CD4-positive, alpha-beta memory T cell (primary cell): ENCODE data around the gene CCDC74A. TPM values are rescaled to one million over a fixed set of nuclear protein-coding genes. Genes with fewer than 3 reads are reported as not detected.
"Not testable (repeated sequence)": the region's sequence is repeated elsewhere in the genome, so short reads cannot be mapped to it uniquely, and the experiment has no call there.

Experiments
- CTCF ChIA-PET: fragments of 350-600 bp; sonication (Branson Sonifier 250); formaldehyde crosslinking; loops from one replicate; lab custom pipeline; 2021; ENCODE audit warnings: inconsistent platforms; ENCODE audit not compliant: partially characterized antibody; lab: Charles Lee
- POLR2A ChIA-PET: fragments of 350-600 bp; sonication (Branson Sonifier 250); formaldehyde crosslinking; loops from one replicate; lab custom pipeline; 2021; ENCODE audit not compliant: partially characterized antibody; lab: Charles Lee
- DNase-seq, 5 donors: peaks; one replicate each; pipeline versions ENCODE4 v3.0.0 to v3.0.0-alpha.2; 2020 to 2022; ENCODE audit warnings: mixed read lengths in 1 of 5
- H3K27ac ChIP-seq: one replicate; pipeline ENCODE4 v1.7.0; 2013; ENCODE audit warnings: low read depth, low read length
- H3K27me3 ChIP-seq: 2 replicates; pipeline ENCODE4 v1.7.0; 2013; ENCODE audit warnings: mild to moderate bottlenecking, low read length, moderate library complexity; ENCODE audit not compliant: insufficient read depth
- H3K36me3 ChIP-seq: 2 replicates; pipeline ENCODE4 v1.7.0; 2013; ENCODE audit warnings: mild to moderate bottlenecking, low read length, moderate library complexity; ENCODE audit not compliant: insufficient read depth
- H3K4me1 ChIP-seq: 2 replicates; pipeline ENCODE4 v1.7.0; 2013; ENCODE audit warnings: mild to moderate bottlenecking, low read length, moderate library complexity; ENCODE audit not compliant: insufficient read depth
- H3K4me3 ChIP-seq, 2 donors: one replicate each; pipeline ENCODE4 v1.7.0; 2013; ENCODE audit warnings: low read length in 2 of 2, mild to moderate bottlenecking in 1 of 2
- H3K9me3 ChIP-seq, 2 donors: one replicate each; pipeline ENCODE4 v1.7.0; 2013; ENCODE audit warnings: low read length in 2 of 2, control low read depth in 1 of 2; ENCODE audit not compliant: control insufficient read depth in 1 of 2
- H3K27ac Mint-ChIP-seq, 7 donors: one replicate each; pipeline ENCODE4 v1.8.0; 2020 to 2021; ENCODE audit warnings: mixed read lengths in 7 of 7, mild to moderate bottlenecking in 6 of 7, inconsistent platforms in 3 of 7, moderate library complexity in 3 of 7
- H3K27me3 Mint-ChIP-seq, 2 donors: one replicate each; pipeline ENCODE4 v1.8.0; 2020 to 2021; ENCODE audit warnings: mixed read lengths in 2 of 2
- H3K36me3 Mint-ChIP-seq, 2 donors: one replicate each; pipeline ENCODE4 v1.8.0; 2020 to 2021; ENCODE audit warnings: mixed read lengths in 2 of 2, inconsistent platforms in 1 of 2, mild to moderate bottlenecking in 1 of 2
- H3K4me1 Mint-ChIP-seq, 4 donors: one replicate each; pipeline ENCODE4 v1.8.0; 2020 to 2021; ENCODE audit warnings: mixed read lengths in 4 of 4, mild to moderate bottlenecking in 1 of 4
- H3K4me3 Mint-ChIP-seq, 8 donors: one replicate each; pipeline ENCODE4 v1.8.0; 2020 to 2021; ENCODE audit warnings: mixed read lengths in 8 of 8, mild to moderate bottlenecking in 7 of 8, moderate library complexity in 6 of 8, inconsistent platforms in 3 of 8
- H3K9me3 Mint-ChIP-seq, 8 donors: one replicate each; pipeline ENCODE4 v1.8.0; 2020 to 2021; ENCODE audit warnings: mixed read lengths in 8 of 8, mild to moderate bottlenecking in 5 of 8, inconsistent platforms in 3 of 8, moderate library complexity in 1 of 8
- intact Hi-C: fragments of 100-400 bp; cut with micrococcal nuclease; formaldehyde crosslinking; loops from one replicate; pipeline ENCODE4 v1.15.1; 2023
- polyA plus RNA-seq, 2 donors: library from polyadenylated mRNA; unstranded; fragments of 300-500 nt; fragmentation: Illumina TruSeq; gene quantifications; one replicate each; pipeline ENCODE4 v1.2.3, GENCODE V29; 2021
- total RNA-seq, 2 experiments: library from RNA; stranded (reverse); gene quantifications; one replicate each; pipeline ENCODE4 v1.2.3, GENCODE V29; 2021

The CCDC74A gene
- total and polyA plus RNA-seq, 4 experiments from 2014 or later = 0.38 to 0.54 (median 0.42) TPM; not detected in 1

GRCh38 chr2:131557558-131558321, 30.1 kb downstream of the CCDC74A start:
- H3K4me1 Mint-ChIP-seq = no peaks in the 10 kb centered on the region
- no peak for DNase-seq
- Histone ChIP-seq H3K4me3 (no peak overlapping the region), H3K9me3 (no peaks in the 10 kb centered on the region), H3K27ac (no peak overlapping the region), H3K4me1 (no peaks in the 10 kb centered on the region), H3K27me3 (peaks cover 6% of the 10 kb centered on the region), H3K36me3 (no peaks in the 10 kb centered on the region)
- no peak overlapping the region for H3K4me3 Mint-ChIP-seq
- no peak overlapping the region for H3K27ac Mint-ChIP-seq
- ChIA-PET CTCF (no interaction called here), POLR2A (no interaction called here)
- intact Hi-C loops = no loop called here
- H3K27me3 Mint-ChIP-seq = peaks cover 28 to 50% of the 10 kb centered on the region in 2 donors
- no peaks in the 10 kb centered on the region for H3K36me3 Mint-ChIP-seq
- H3K9me3 Mint-ChIP-seq = peaks cover 0 to 2% (median 0%) of the 10 kb centered on the region in 8 donors

GRCh38 chr2:131566371-131566770, 38.7 kb downstream of the CCDC74A start:
- Histone ChIP-seq H3K27ac (no peak overlapping the region), H3K4me3 (no peak overlapping the region), H3K9me3 (no peaks in the 10 kb centered on the region), H3K4me1 (no peaks in the 10 kb centered on the region), H3K27me3 (no peaks in the 10 kb centered on the region), H3K36me3 (no peaks in the 10 kb centered on the region)
- peaks cover 22 to 28% of the 10 kb centered on the region in 2 donors for H3K27me3 Mint-ChIP-seq
- intact Hi-C loops = no loop called here
- ChIA-PET CTCF (no interaction called here), POLR2A (no interaction called here)
- no peaks in the 10 kb centered on the region for H3K4me1 Mint-ChIP-seq
- DNase-seq = no peak
- H3K9me3 Mint-ChIP-seq = peaks cover 0 to 2% (median 0%) of the 10 kb centered on the region in 8 donors
- no peak overlapping the region for H3K4me3 Mint-ChIP-seq
- H3K36me3 Mint-ChIP-seq = no peaks in the 10 kb centered on the region
- H3K27ac Mint-ChIP-seq = no peak overlapping the region

GRCh38 chr2:131567891-131568290, 40.2 kb downstream of the CCDC74A start:
- ChIA-PET POLR2A (no interaction called here), CTCF (no interaction called here)
- Mint-ChIP-seq H3K27me3 (peaks cover 22 to 28% of the 10 kb centered on the region in 2 donors), H3K36me3 (no peaks in the 10 kb centered on the region), H3K4me1 (no peaks in the 10 kb centered on the region), H3K4me3 (no peak overlapping the region), H3K27ac (no peak overlapping the region), H3K9me3 (no peaks in the 10 kb centered on the region)
- H3K27me3 ChIP-seq = no peaks in the 10 kb centered on the region
- H3K27ac ChIP-seq = no peak overlapping the region
- DNase-seq = no peak
- H3K36me3 ChIP-seq = no peaks in the 10 kb centered on the region
- H3K4me3 ChIP-seq = no peak overlapping the region
- no peaks in the 10 kb centered on the region for H3K9me3 ChIP-seq
- no peaks in the 10 kb centered on the region for H3K4me1 ChIP-seq
- intact Hi-C loops = no loop called here

- H3K27ac ChIP-seq, intact Hi-C loops, H3K9me3 Mint-ChIP-seq, H3K27me3 ChIP-seq, H3K36me3 ChIP-seq, H3K4me1 ChIP-seq, H3K27ac Mint-ChIP-seq, H3K9me3 ChIP-seq, H3K36me3 Mint-ChIP-seq, H3K4me3 ChIP-seq, DNase-seq, POLR2A ChIA-PET, H3K4me1 Mint-ChIP-seq, H3K4me3 Mint-ChIP-seq, CTCF ChIA-PET: not testable (repeated sequence)
- peaks cover 22 to 29% of the 10 kb centered on the region in 2 donors for H3K27me3 Mint-ChIP-seq
Measured at GRCh38 chr2:131568401-131568800, 40.7 kb downstream of the CCDC74A start.

GRCh38 chr2:131572175-131572574, 44.5 kb downstream of the CCDC74A start:
- ChIA-PET CTCF (no interaction called here), POLR2A (no interaction called here)
- Histone ChIP-seq H3K4me3 (no peak overlapping the region), H3K36me3 (no peaks in the 10 kb centered on the region), H3K27ac (no peak overlapping the region), H3K27me3 (no peaks in the 10 kb centered on the region), H3K4me1 (no peaks in the 10 kb centered on the region), H3K9me3 (no peaks in the 10 kb centered on the region)
- no peak overlapping the region for H3K27ac Mint-ChIP-seq
- no peak overlapping the region for H3K4me3 Mint-ChIP-seq
- H3K9me3 Mint-ChIP-seq = no peaks in the 10 kb centered on the region
- no peak for DNase-seq
- intact Hi-C loops = no loop called here
- no peaks in the 10 kb centered on the region for H3K4me1 Mint-ChIP-seq
- H3K36me3 Mint-ChIP-seq = no peaks in the 10 kb centered on the region
- H3K27me3 Mint-ChIP-seq = peaks cover 13 to 19% of the 10 kb centered on the region in 2 donors

GRCh38 chr2:131577812-131578211, 50.1 kb downstream of the CCDC74A start:
- Mint-ChIP-seq H3K4me1 (no peaks in the 10 kb centered on the region), H3K27me3 (peaks cover 33 to 36% of the 10 kb centered on the region in 2 donors), H3K4me3 (no peak overlapping the region), H3K9me3 (peaks cover 0 to 1% (median 0%) of the 10 kb centered on the region in 8 donors), H3K36me3 (no peaks in the 10 kb centered on the region), H3K27ac (no peak overlapping the region)
- Histone ChIP-seq H3K4me3 (no peak overlapping the region), H3K9me3 (no peaks in the 10 kb centered on the region), H3K36me3 (no peaks in the 10 kb centered on the region), H3K27ac (no peak overlapping the region), H3K4me1 (no peaks in the 10 kb centered on the region), H3K27me3 (no peaks in the 10 kb centered on the region)
- DNase-seq = no peak
- ChIA-PET CTCF (no interaction called here), POLR2A (no interaction called here)
- intact Hi-C loops = no loop called here

GRCh38 chr2:131580187-131580586, 52.5 kb downstream of the CCDC74A start:
- peaks cover 0 to 1% (median 0%) of the 10 kb centered on the region in 8 donors for H3K9me3 Mint-ChIP-seq
- no peak overlapping the region for H3K4me3 ChIP-seq
- H3K4me1 ChIP-seq = no peaks in the 10 kb centered on the region
- ChIA-PET POLR2A (no interaction called here), CTCF (no interaction called here)
- H3K27me3 Mint-ChIP-seq = peaks cover 38 to 40% of the 10 kb centered on the region in 2 donors
- DNase-seq = no peak
- intact Hi-C loops = no loop called here
- no peak overlapping the region for H3K27ac ChIP-seq
- no peaks in the 10 kb centered on the region for H3K36me3 ChIP-seq
- no peaks in the 10 kb centered on the region for H3K36me3 Mint-ChIP-seq
- H3K27ac Mint-ChIP-seq = no peak overlapping the region
- H3K4me3 Mint-ChIP-seq = no peak overlapping the region
- H3K27me3 ChIP-seq = no peaks in the 10 kb centered on the region
- no peaks in the 10 kb centered on the region for H3K4me1 Mint-ChIP-seq
- no peaks in the 10 kb centered on the region for H3K9me3 ChIP-seq
